ENCODE data around the gene SYCE1.
"Not testable (repeated sequence)": the region's sequence is repeated elsewhere in the genome, so short reads cannot be mapped to it uniquely, and the experiment has no call there.

DNA sequence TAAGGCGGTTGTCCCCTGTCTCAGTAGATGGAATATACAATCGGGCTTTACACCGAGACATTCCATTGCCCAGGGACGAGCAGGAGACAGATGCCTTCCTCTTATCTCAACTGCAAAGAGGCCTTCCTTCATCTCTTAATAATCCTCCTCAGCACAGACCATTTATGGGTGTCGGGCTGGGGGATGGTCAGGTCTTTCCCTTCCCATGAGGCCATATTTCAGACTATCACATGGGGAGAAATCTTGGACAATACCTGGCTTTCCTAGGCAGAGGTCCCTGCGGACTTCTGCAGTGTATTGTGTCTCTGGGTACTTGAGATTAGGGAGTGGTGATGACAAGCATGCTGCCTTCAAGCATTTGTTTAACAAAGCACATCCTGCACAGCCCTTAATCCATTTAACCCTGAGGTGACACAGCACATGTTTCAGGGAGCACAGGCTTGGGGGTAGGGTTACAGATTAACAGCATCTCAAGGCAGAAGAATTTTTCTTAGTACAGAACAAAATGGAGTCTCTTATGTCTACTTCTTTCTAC is 23.9 kb downstream of the SYCE1 start:
- TF ChIP-seq, protein P1, sequence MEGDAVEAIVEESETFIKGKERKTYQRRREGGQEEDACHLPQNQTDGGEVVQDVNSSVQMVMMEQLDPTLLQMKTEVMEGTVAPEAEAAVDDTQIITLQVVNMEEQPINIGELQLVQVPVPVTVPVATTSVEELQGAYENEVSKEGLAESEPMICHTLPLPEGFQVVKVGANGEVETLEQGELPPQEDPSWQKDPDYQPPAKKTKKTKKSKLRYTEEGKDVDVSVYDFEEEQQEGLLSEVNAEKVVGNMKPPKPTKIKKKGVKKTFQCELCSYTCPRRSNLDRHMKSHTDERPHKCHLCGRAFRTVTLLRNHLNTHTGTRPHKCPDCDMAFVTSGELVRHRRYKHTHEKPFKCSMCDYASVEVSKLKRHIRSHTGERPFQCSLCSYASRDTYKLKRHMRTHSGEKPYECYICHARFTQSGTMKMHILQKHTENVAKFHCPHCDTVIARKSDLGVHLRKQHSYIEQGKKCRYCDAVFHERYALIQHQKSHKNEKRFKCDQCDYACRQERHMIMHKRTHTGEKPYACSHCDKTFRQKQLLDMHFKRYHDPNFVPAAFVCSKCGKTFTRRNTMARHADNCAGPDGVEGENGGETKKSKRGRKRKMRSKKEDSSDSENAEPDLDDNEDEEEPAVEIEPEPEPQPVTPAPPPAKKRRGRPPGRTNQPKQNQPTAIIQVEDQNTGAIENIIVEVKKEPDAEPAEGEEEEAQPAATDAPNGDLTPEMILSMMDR (IDR thresholded peaks at IDR 0.05), result not testable (repeated sequence)
- not testable (repeated sequence) for TF ChIP-seq EZH2 (IDR thresholded peaks at IDR 0.05; ENCODE audit: borderline replicate concordance, insufficient read depth, low read depth, low read length, poor library complexity, severe bottlenecking)

Measured in B cell (primary cell).